ENCODE data around the gene GDAP2. TPM values are rescaled to one million over a fixed set of nuclear protein-coding genes. Genes with fewer than 3 reads are reported as not detected.

The GDAP2 gene
- total and polyA plus RNA-seq, 2 of the 4 experiments (the other 2 are of a cell fraction) = 5.4 to 27.1 TPM

DNA sequence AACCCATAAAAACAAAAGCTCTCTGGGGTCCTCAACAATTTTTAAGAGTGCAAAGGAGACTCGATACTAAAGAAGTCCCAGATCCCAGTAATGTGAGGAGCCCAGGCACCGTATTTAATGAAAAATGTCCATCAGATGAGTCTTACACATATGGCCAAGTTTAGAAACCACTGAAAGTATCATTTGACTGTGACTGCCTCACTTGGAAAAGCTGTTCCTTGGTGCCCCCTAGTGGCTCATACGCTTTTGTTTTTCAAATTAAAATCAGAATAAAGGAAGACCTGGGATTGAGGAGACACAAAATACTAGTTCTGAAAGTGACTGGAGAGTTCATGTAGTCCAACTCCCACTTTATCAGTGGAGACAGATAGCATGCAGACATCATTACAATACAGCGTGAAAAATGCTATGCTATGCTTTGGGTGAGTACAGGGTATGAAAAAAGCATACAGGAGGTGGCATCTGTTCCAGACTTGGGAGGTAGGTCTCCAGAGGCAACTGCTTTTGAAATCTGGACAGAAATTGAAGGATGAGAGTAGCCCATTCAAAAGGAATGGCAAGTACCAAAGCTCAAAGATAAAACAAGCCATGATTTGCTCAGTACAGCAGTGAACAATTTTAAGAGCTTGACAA, 33.8 kb downstream of the GDAP2 start:
- H3K4me1 ChIP-seq (ENCODE audit: control insufficient read depth, insufficient read depth, low read length) = peaks cover 2% of the 10 kb centered on the region; the same call in 1 of the 2 replicates
- in situ Hi-C loops (cut with MboI; ENCODE audit: low sequenced_read_pairs) = loop anchor here (25.0 kb wide), 1 partner anchor 133 kb away; no protein-coding TSS in a partner anchor
- POLR2A ChIA-PET (ENCODE audit: unreplicated experiment) = interaction anchor here (0.5 to 0.6 kb wide), 2 partner anchors 86 to 138 kb away, joined by 3 read pairs; no protein-coding TSS in a partner anchor

More for the DNA sequence above, 33.8 kb downstream of the GDAP2 start:
- BruUV-seq (replicated peaks) = no TSS peak
- Histone ChIP-seq H3K36me3 (ENCODE audit: control insufficient read depth, insufficient read depth, low read length) (peaks cover 2% of the 10 kb centered on the region; the same call in 1 of the 2 replicates), H3K4me3 (ENCODE audit: insufficient read depth, low read depth, low read length) (no peak overlapping the region), H3K4me2 (ENCODE audit: low read depth, low read length) (no peak overlapping the region), H4K91ac (ENCODE audit: insufficient read depth, low read depth, low read length) (peak overlapping the region; percentile 87), H3K79me1 (ENCODE audit: low read depth in 1 of 2, low read length in 2 of 2) (peaks cover 5 to 19% of the 10 kb centered on the region in 2 experiments; a peak in 3 of 4 replicates), H3K18ac (ENCODE audit: low read depth, low read length) (no peak overlapping the region; the same call in 1 of the 2 replicates), H2BK120ac (ENCODE audit: low read depth, low read length) (peak overlapping the region; percentile 97), H3K27me3 (ENCODE audit: control insufficient read depth, insufficient read depth, low read length) (no peaks in the 10 kb centered on the region), H3K9me3 (ENCODE audit: control insufficient read depth, insufficient read depth, low read length) (no peaks in the 10 kb centered on the region), H4K20me1 (ENCODE audit: insufficient read depth, low read length) (no peaks in the 10 kb centered on the region), H3K9me1 (ENCODE audit: insufficient read depth, low read length) (no peaks in the 10 kb centered on the region), H4K5ac (ENCODE audit: low read depth, low read length) (peak overlapping the region; percentile 55; the same call in 1 of the 2 replicates), H3K23ac (ENCODE audit: low read depth, low read length) (peak overlapping the region; percentile 76; the same call in 1 of the 2 replicates), H3K27ac (ENCODE audit: insufficient read depth, low read length) (no peak overlapping the region), H2BK5ac (ENCODE audit: low read depth, low read length, poor library complexity, severe bottlenecking) (peak overlapping the region; percentile 86), H3K14ac (replicated peaks; ENCODE audit: low read depth, low read length) (peak overlapping the region; percentile 88), H2AK5ac (ENCODE audit: low read depth, low read length) (peak overlapping the region; percentile 81; the same call in 1 of the 2 replicates), H3K9ac (ENCODE audit: low read depth, low read length) (no peak overlapping the region), H2AFZ (replicated peaks; ENCODE audit: low read length, poor library complexity) (no peak overlapping the region), H2AK9ac (replicated peaks; ENCODE audit: low read depth, low read length, poor library complexity) (no peak overlapping the region), H2BK20ac (ENCODE audit: low read depth, low read length) (peak overlapping the region; percentile 93), H4K8ac (ENCODE audit: low read depth in 2 of 2, low read length in 2 of 2) (peak overlapping the region in 1 of 2 experiments; percentile 92; a peak in 2 of 4 replicates), H3K56ac (ENCODE audit: extremely low read depth, insufficient read depth, low read length) (peak overlapping the region; percentile 50; the same call in 1 of the 2 replicates), H3K4ac (ENCODE audit: low read depth, low read length) (peak overlapping the region; percentile 87), H2BK15ac (ENCODE audit: low read depth, low read length) (peak overlapping the region; percentile 90)
- dilution Hi-C loops (cut with HindIII; ENCODE audit: low sequenced_read_pairs, unreplicated experiment) (no loop called here), intact Hi-C loops (cut with micrococcal nuclease) (loop anchor here (1.0 to 10.0 kb wide), 8 partner anchors 137 to 821 kb away; partner anchors contain the start of genes MAN1A2 and TENT5C)
- ATAC-seq (ENCODE audit: low read depth) (peak; percentile 89), DNase-seq (peak; percentile 92)
- TF ChIP-seq, protein P1, sequence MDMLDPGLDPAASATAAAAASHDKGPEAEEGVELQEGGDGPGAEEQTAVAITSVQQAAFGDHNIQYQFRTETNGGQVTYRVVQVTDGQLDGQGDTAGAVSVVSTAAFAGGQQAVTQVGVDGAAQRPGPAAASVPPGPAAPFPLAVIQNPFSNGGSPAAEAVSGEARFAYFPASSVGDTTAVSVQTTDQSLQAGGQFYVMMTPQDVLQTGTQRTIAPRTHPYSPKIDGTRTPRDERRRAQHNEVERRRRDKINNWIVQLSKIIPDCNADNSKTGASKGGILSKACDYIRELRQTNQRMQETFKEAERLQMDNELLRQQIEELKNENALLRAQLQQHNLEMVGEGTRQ (IDR thresholded peaks at IDR 0.05; ENCODE audit: low read depth, low read length) = no peak
- TF ChIP-seq MAFK (IDR thresholded peaks at IDR 0.05; ENCODE audit: low read depth, low read length) (no peak), CEBPB (IDR thresholded peaks at IDR 0.05; ENCODE audit: low read depth, low read length) (no peak), RAD21 (IDR thresholded peaks at IDR 0.05; ENCODE audit: low read length) (peak; percentile 97), SMC3 (IDR thresholded peaks at IDR 0.05; ENCODE audit: low read depth, low read length) (peak; percentile 97)
- TF ChIP-seq, protein P2, sequence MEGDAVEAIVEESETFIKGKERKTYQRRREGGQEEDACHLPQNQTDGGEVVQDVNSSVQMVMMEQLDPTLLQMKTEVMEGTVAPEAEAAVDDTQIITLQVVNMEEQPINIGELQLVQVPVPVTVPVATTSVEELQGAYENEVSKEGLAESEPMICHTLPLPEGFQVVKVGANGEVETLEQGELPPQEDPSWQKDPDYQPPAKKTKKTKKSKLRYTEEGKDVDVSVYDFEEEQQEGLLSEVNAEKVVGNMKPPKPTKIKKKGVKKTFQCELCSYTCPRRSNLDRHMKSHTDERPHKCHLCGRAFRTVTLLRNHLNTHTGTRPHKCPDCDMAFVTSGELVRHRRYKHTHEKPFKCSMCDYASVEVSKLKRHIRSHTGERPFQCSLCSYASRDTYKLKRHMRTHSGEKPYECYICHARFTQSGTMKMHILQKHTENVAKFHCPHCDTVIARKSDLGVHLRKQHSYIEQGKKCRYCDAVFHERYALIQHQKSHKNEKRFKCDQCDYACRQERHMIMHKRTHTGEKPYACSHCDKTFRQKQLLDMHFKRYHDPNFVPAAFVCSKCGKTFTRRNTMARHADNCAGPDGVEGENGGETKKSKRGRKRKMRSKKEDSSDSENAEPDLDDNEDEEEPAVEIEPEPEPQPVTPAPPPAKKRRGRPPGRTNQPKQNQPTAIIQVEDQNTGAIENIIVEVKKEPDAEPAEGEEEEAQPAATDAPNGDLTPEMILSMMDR (conservative IDR thresholded peaks at IDR 0.05; ENCODE audit: low read depth, low read length) = peak; percentile 94
- TF ChIP-seq, protein P3, sequence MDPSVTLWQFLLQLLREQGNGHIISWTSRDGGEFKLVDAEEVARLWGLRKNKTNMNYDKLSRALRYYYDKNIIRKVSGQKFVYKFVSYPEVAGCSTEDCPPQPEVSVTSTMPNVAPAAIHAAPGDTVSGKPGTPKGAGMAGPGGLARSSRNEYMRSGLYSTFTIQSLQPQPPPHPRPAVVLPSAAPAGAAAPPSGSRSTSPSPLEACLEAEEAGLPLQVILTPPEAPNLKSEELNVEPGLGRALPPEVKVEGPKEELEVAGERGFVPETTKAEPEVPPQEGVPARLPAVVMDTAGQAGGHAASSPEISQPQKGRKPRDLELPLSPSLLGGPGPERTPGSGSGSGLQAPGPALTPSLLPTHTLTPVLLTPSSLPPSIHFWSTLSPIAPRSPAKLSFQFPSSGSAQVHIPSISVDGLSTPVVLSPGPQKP (IDR thresholded peaks at IDR 0.05; ENCODE audit: borderline replicate concordance, low read depth, low read length) = no peak
- CTCF ChIA-PET = interaction anchor here (0.6 to 2.8 kb wide), 18 partner anchors 9 to 383 kb away, joined by 3 to 16 read pairs (median 3); no protein-coding TSS in a partner anchor
- 17% methylated on average over 2 of the region's 4 CpGs; no CpG with 5 or more reads in 1 of the 2 experiments for WGBS, 2 experiments (ENCODE audit: extremely low coverage in 2 of 2, insufficient read length in 1 of 2)
